Ascending aorta (tissue), 2 donors: ENCODE results near the gene AFG3L2. TPM values are rescaled to one million over a fixed set of nuclear protein-coding genes. Genes with fewer than 3 reads are reported as not detected.

Experiments used
- DNase-seq, 2 donors: peaks; one replicate each; pipeline ENCODE4 v3.0.0-alpha.2; 2019; ENCODE audit warnings: low spot score in 2 of 2
- H3K27ac ChIP-seq, 2 donors: fragments of 200-600 bp; sonication (generic); one replicate each; pipeline ENCODE4 v1.5.1; 2016 to 2017; ENCODE audit warnings: mild to moderate bottlenecking in 1 of 2
- H3K27me3 ChIP-seq: fragments of 200-600 bp; sonication (generic); one replicate; pipeline ENCODE4 v1.5.1; 2017
- H3K36me3 ChIP-seq, 2 donors: fragments of 200-600 bp; sonication (generic); one replicate each; pipeline ENCODE4 v1.5.1; 2016
- H3K4me1 ChIP-seq, 2 donors: fragments of 200-600 bp; sonication (generic); one replicate each; pipeline ENCODE4 v1.5.1; 2016 to 2017; ENCODE audit warnings: mild to moderate bottlenecking in 1 of 2
- H3K4me3 ChIP-seq, 2 donors: fragments of 200-600 bp; sonication (generic); one replicate each; pipeline ENCODE4 v1.5.1; 2016 to 2017; ENCODE audit warnings: mild to moderate bottlenecking in 1 of 2
- H3K9me3 ChIP-seq, 2 donors: fragments of 200-600 bp; sonication (generic); one replicate each; pipeline ENCODE4 v1.5.1; 2016
- CTCF ChIP-seq, 3 experiments: fragments of 200-600 bp in 2 of 3; fragments of 450-650 bp in 1 of 3; sonication (generic) in 2 of 3; IDR thresholded peaks; one replicate each; pipeline ENCODE4 v1.5.1; 2016 to 2019; ENCODE audit warnings: antibody characterized with exemption in 3 of 3, mild to moderate bottlenecking in 1 of 3, moderate library complexity in 1 of 3
- intact Hi-C: fragments of 100-400 bp; cut with DNase I; formaldehyde crosslinking; loops from one replicate; pipeline ENCODE4 v1.15.1; 2023
- total RNA-seq: library from RNA; depleted of rRNA; stranded (reverse); fragments of >200 nt; gene quantifications from one replicate; pipeline ENCODE4 v1.1.0, GENCODE V29; 2016

Gene AFG3L2
- total RNA-seq, 1 donor from 2014 or later = 31.5 TPM

- peak overlapping the region; percentile 60 for H3K27ac ChIP-seq
- DNase-seq = no peak
- peaks cover 19 to 48% of the 10 kb centered on the region in 2 donors for H3K4me1 ChIP-seq
- H3K4me3 ChIP-seq = no peak overlapping the region
- peaks cover 5 to 14% of the 10 kb centered on the region in 2 donors for H3K9me3 ChIP-seq
- H3K27me3 ChIP-seq = no peaks in the 10 kb centered on the region
- intact Hi-C loops = loop anchor here (10.0 kb wide), 1 partner anchor 572 kb away; the partner anchor contains the start of gene PTPN2
- no peak for TF ChIP-seq CTCF (IDR thresholded peaks at IDR 0.05)
- H3K36me3 ChIP-seq = peaks cover 25 to 48% of the 10 kb centered on the region in 2 donors
These were observed 64.1 kb downstream of the AFG3L2 start for GRCh38 chr18:12312976-12313375.

GRCh38 chr18:12310762-12311161, 66.3 kb downstream of the AFG3L2 start:
- Histone ChIP-seq H3K9me3 (peaks cover 5 to 14% of the 10 kb centered on the region in 2 donors), H3K36me3 (peaks cover 25 to 39% of the 10 kb centered on the region in 2 donors), H3K4me3 (peak overlapping the region in 1 of 2 donors; percentile 95), H3K4me1 (peaks cover 21 to 30% of the 10 kb centered on the region in 2 donors), H3K27me3 (no peaks in the 10 kb centered on the region), H3K27ac (peak overlapping the region in 1 of 2 donors; percentile 98)
- TF ChIP-seq CTCF (IDR thresholded peaks at IDR 0.05) = no peak
- intact Hi-C loops = loop anchor here (10.0 kb wide), 1 partner anchor 574 kb away; the partner anchor contains the start of gene PTPN2
- DNase-seq = peak in 1 of 2 donors; percentile 33

- Histone ChIP-seq H3K27me3 (no peaks in the 10 kb centered on the region), H3K27ac (peak overlapping the region; percentile 97 to 98), H3K4me3 (peak overlapping the region; percentile 72 to 95), H3K4me1 (peaks cover 20 to 21% of the 10 kb centered on the region in 2 donors), H3K9me3 (peaks cover 5 to 14% of the 10 kb centered on the region in 2 donors), H3K36me3 (peaks cover 25 to 39% of the 10 kb centered on the region in 2 donors)
- peak in 1 of 2 donors; percentile 61 for DNase-seq
- no peak for TF ChIP-seq CTCF (IDR thresholded peaks at IDR 0.05)
- intact Hi-C loops = loop anchor here (2.0 to 10.0 kb wide), 3 partner anchors 31 to 575 kb away; partner anchors contain the start of genes CHMP1B and PTPN2
These were observed 67.3 kb downstream of the AFG3L2 start for GRCh38 chr18:12309683-12310198.

- no peaks in the 10 kb centered on the region for H3K27me3 ChIP-seq
- H3K27ac ChIP-seq = peak overlapping the region; percentile 97 to 98
- peaks cover 5 to 14% of the 10 kb centered on the region in 2 donors for H3K9me3 ChIP-seq
- H3K4me1 ChIP-seq = peaks cover 15 to 20% of the 10 kb centered on the region in 2 donors
- DNase-seq = peak; percentile 29 to 95
- intact Hi-C loops = loop anchor here (1.0 to 10.0 kb wide), 5 partner anchors 20 to 454 kb away; partner anchors contain the start of genes AFG3L2 and CHMP1B
- H3K4me3 ChIP-seq = peak overlapping the region; percentile 72 to 95
- no peak for TF ChIP-seq CTCF (IDR thresholded peaks at IDR 0.05)
- peaks cover 24 to 33% of the 10 kb centered on the region in 2 donors for H3K36me3 ChIP-seq
These were observed 68.5 kb downstream of the AFG3L2 start for GRCh38 chr18:12308386-12309100.

GRCh38 chr18:12307701-12308385, 69.2 kb downstream of the AFG3L2 start, which contains the start of gene TUBB6:
Gene TUBB6, plus strand, starts transcription at chr18:12308241. Its CDS starts 52 bp downstream, at chr18:12308293.
- TF ChIP-seq CTCF (IDR thresholded peaks at IDR 0.05) = no peak
- Histone ChIP-seq H3K27me3 (no peaks in the 10 kb centered on the region), H3K36me3 (peaks cover 20 to 28% of the 10 kb centered on the region in 2 donors), H3K9me3 (peaks cover 5 to 14% of the 10 kb centered on the region in 2 donors), H3K27ac (peak within 1 kb of the TSS; percentile 97 to 98), H3K4me3 (peak within 1 kb of the TSS; percentile 72 to 95), H3K4me1 (peaks cover 15% of the 10 kb centered on the region in 2 donors)
- intact Hi-C loops = loop anchor here (1.0 to 10.0 kb wide), 5 partner anchors 20 to 453 kb away; partner anchors contain the start of genes AFG3L2 and CHMP1B
- peak in 1 of 2 donors; percentile 88 for DNase-seq
